GM19351 (cell line): ENCODE data around the gene FANCC.

Experiments used
- ATAC-seq: cut with Tn5 transposase; IDR thresholded peaks from one replicate; pipeline ENCODE4 v1.9.1; 2021; ENCODE audit warnings: mild to moderate bottlenecking, moderate library complexity; ENCODE audit not compliant: unreplicated experiment

The FANCC gene

GRCh38 chr9:95076696-95077052 lies 240.8 kb downstream of the FANCC start:
- no peak for ATAC-seq

- no peak for ATAC-seq
Measured at GRCh38 chr9:95075700-95076099, 241.8 kb downstream of the FANCC start.

GRCh38 chr9:95074632-95075031 lies 242.9 kb downstream of the FANCC start:
- ATAC-seq, result no peak

GRCh38 chr9:95073918-95074317 lies 243.6 kb downstream of the FANCC start:
- ATAC-seq, result no peak

GRCh38 chr9:95073042-95073607 lies 244.4 kb downstream of the FANCC start:
- ATAC-seq, result no peak

- no peak for ATAC-seq
Measured at GRCh38 chr9:95071925-95072324, 245.6 kb downstream of the FANCC start.

- ATAC-seq, result no peak
Measured at GRCh38 chr9:95071450-95071849, 246.1 kb downstream of the FANCC start.

GRCh38 chr9:95070549-95071021 lies 246.9 kb downstream of the FANCC start:
- ATAC-seq, result no peak

GRCh38 chr9:95067897-95068296 lies 249.6 kb downstream of the FANCC start:
- no peak for ATAC-seq

- ATAC-seq, result no peak
Measured at GRCh38 chr9:95067057-95067456, 250.5 kb downstream of the FANCC start.

- no peak for ATAC-seq
Measured at GRCh38 chr9:95065224-95065623, 252.3 kb downstream of the FANCC start.

GRCh38 chr9:95063300-95063699 lies 254.2 kb downstream of the FANCC start:
- no peak for ATAC-seq

- ATAC-seq, result no peak
Measured at GRCh38 chr9:95062596-95063065, 254.9 kb downstream of the FANCC start.

GRCh38 chr9:95061916-95062595 lies 255.5 kb downstream of the FANCC start:
- no peak for ATAC-seq

GRCh38 chr9:95060916-95061315 lies 256.6 kb downstream of the FANCC start:
- no peak for ATAC-seq

GRCh38 chr9:95060234-95060633 lies 257.3 kb downstream of the FANCC start:
- no peak for ATAC-seq

- no peak for ATAC-seq
Measured at GRCh38 chr9:95058795-95059386, 258.6 kb downstream of the FANCC start.

- no peak for ATAC-seq
Measured at GRCh38 chr9:95058121-95058785, 259.3 kb downstream of the FANCC start.

GRCh38 chr9:95057101-95057500 lies 260.4 kb downstream of the FANCC start:
- ATAC-seq, result no peak

GRCh38 chr9:95055851-95056551 lies 261.5 kb downstream of the FANCC start:
- no peak for ATAC-seq

GRCh38 chr9:95055334-95055850 lies 262.1 kb downstream of the FANCC start:
- no peak for ATAC-seq
